ENCODE data around the gene NUDT5. TPM values are rescaled to one million over a fixed set of nuclear protein-coding genes. Genes with fewer than 3 reads are reported as not detected.
A peak's percentile ranks its signal among the peaks of the same experiment; 100 is the strongest.

NUDT5 gene
- total and polyA plus RNA-seq, 2 of the 13 experiments (the other 11 are each of a cell fraction or from before 2014, with no cell fraction given), result 79.6 to 134 TPM

- 0 out of 2 replicates have a peak, but pooled peaks have one; percentile 44 for TF ChIP-seq MED13 (CRISPR knock-in tag; IDR thresholded peaks at IDR 0.05)
- no peak for TF ChIP-seq RBM22 (optimal IDR thresholded peaks at IDR 0.05; ENCODE audit: low read length)
- TF ChIP-seq ZC3H13 (CRISPR knock-in tag; IDR thresholded peaks at IDR 0.05), result no peak
- TF ChIP-seq, protein P1, sequence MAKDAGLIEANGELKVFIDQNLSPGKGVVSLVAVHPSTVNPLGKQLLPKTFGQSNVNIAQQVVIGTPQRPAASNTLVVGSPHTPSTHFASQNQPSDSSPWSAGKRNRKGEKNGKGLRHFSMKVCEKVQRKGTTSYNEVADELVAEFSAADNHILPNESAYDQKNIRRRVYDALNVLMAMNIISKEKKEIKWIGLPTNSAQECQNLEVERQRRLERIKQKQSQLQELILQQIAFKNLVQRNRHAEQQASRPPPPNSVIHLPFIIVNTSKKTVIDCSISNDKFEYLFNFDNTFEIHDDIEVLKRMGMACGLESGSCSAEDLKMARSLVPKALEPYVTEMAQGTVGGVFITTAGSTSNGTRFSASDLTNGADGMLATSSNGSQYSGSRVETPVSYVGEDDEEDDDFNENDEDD (CRISPR knock-in tag; IDR thresholded peaks at IDR 0.05; ENCODE audit: borderline replicate concordance), result no peak; the same call in 1 of the 2 replicates
- TF ChIP-seq CAMTA2 (CRISPR knock-in tag; IDR thresholded peaks at IDR 0.05; ENCODE audit: borderline replicate concordance), result no peak
- TF ChIP-seq ZSCAN12 (CRISPR knock-in tag; IDR thresholded peaks at IDR 0.05), result no peak
- peak; percentile 84 for TF ChIP-seq ZNF563 (CRISPR knock-in tag; IDR thresholded peaks at IDR 0.05)
- no peak for TF ChIP-seq PCBP2 (optimal IDR thresholded peaks at IDR 0.05; ENCODE audit: low read depth, low read length, poor library complexity, severe bottlenecking)
- TF ChIP-seq, protein P2, sequence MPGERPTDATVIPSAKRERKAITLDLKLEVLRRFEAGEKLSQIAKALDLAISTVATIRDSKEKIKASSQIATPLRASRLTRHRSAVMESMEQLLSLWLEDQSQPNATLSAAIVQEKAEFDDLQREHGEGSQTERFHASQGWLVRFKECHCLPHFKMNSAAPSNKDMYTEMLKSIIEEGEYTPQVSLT (CRISPR knock-in tag; IDR thresholded peaks at IDR 0.05; ENCODE audit: borderline replicate concordance, low read depth), result no peak
- TF ChIP-seq SALL1 (CRISPR knock-in tag; IDR thresholded peaks at IDR 0.05), result peak; percentile 71
- TF ChIP-seq WIZ (CRISPR knock-in tag; IDR thresholded peaks at IDR 0.05), result no peak
- TF ChIP-seq ZNF512 (CRISPR knock-in tag; IDR thresholded peaks at IDR 0.05), result no peak
- TF ChIP-seq PRDM15 (CRISPR knock-in tag; IDR thresholded peaks at IDR 0.05), result 0 out of 2 replicates have a peak, but pooled peaks have one; percentile 27
- no peak for TF ChIP-seq HDAC2 (CRISPR knock-in tag; IDR thresholded peaks at IDR 0.05)
- TF ChIP-seq ZNF543 (CRISPR knock-in tag; IDR thresholded peaks at IDR 0.05), result no peak
- no peak for TF ChIP-seq ZNF75D (CRISPR knock-in tag; IDR thresholded peaks at IDR 0.05; ENCODE audit: borderline replicate concordance)
- TF ChIP-seq ZNF776 (CRISPR knock-in tag; IDR thresholded peaks at IDR 0.05), result peak; percentile 47; the same call in 1 of the 2 replicates
- TF ChIP-seq ZNF264 (CRISPR knock-in tag; IDR thresholded peaks at IDR 0.05), result 0 out of 2 replicates have a peak, but pooled peaks have one; percentile 37
- TF ChIP-seq KMT2B (CRISPR knock-in tag; IDR thresholded peaks at IDR 0.05), result peak; percentile 43; the same call in 1 of the 2 replicates
- TF ChIP-seq HNF4A (CRISPR knock-in tag; IDR thresholded peaks at IDR 0.05), result peak; percentile 39; the same call in 1 of the 2 replicates
Measured at GRCh38 chr10:12129222-12130111, 66.2 kb downstream of the NUDT5 start, which contains the start of gene SEC61A2 (continued).

All from HepG2 (cell line).